ENCODE data around the gene KCNH8.

The KCNH8 gene

DNA sequence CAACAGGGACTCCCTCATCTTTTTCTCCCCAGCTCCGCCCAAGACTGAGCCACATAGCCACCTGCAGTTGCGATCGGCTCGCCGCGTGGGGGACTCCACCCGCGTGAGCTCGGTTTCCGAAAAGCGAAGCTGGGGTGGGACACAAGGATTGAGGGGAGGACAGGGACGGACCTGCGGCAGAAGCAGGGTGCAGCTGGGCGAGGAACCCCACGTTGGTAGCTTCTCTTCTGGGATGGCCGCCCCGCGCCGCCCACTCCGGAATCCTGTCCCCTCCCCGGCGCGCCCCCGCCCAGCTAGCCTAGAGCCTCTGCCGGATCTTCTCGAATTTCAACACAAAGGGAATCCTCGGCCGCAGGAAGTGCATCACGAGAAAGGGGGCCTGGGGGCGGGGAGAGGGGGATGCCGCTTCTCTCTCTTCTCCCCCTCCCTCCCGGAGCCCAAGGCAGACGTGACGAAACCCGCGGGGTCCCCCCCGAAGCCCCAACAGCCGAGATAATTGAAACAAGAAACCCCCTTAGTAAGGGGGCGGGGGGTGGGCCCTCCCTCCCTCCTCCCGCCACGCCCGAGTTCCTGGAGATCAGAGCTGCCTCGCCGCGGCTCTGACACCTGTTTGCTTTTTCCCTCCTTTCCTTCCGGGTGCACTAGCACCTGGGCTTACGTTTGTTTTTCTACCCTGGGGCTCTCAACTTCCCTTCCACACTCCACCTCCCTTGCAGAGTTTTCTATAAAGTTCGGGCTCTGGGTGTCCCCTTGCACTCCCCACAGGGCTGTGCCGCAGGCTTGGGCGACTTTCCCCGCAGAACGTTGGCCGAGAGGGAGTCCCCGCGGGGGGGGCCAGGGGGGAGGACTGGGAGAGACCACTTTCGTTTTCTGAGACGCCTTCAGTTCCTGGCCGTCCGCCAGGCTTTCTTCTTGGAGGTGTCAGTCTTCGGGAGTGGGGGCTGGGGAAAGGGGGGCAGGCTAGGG lies 1.3 kb upstream of the KCNH8 start:
- no peaks in the 10 kb centered on the region for H3K36me3 ChIP-seq (replicated peaks; ENCODE audit: low read depth, low read length)
- peaks cover 3% of the 10 kb centered on the region; the same call in 1 of the 2 replicates for H4K20me1 ChIP-seq (ENCODE audit: insufficient read depth, low read length)
- peak overlapping the region; percentile 92 for H2AFZ ChIP-seq (ENCODE audit: low read depth, low read length)
- TF ChIP-seq EZH2phosphoT487 (IDR thresholded peaks at IDR 0.05; ENCODE audit: low read depth), result no peak
- TF ChIP-seq, protein P1, sequence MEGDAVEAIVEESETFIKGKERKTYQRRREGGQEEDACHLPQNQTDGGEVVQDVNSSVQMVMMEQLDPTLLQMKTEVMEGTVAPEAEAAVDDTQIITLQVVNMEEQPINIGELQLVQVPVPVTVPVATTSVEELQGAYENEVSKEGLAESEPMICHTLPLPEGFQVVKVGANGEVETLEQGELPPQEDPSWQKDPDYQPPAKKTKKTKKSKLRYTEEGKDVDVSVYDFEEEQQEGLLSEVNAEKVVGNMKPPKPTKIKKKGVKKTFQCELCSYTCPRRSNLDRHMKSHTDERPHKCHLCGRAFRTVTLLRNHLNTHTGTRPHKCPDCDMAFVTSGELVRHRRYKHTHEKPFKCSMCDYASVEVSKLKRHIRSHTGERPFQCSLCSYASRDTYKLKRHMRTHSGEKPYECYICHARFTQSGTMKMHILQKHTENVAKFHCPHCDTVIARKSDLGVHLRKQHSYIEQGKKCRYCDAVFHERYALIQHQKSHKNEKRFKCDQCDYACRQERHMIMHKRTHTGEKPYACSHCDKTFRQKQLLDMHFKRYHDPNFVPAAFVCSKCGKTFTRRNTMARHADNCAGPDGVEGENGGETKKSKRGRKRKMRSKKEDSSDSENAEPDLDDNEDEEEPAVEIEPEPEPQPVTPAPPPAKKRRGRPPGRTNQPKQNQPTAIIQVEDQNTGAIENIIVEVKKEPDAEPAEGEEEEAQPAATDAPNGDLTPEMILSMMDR (IDR thresholded peaks at IDR 0.05; ENCODE audit: low read depth, low read length), result peak; percentile 50
- peaks cover 4% of the 10 kb centered on the region; the same call in 1 of the 2 replicates for H3K4me1 ChIP-seq (ENCODE audit: low read length)
- H3K27me3 ChIP-seq (ENCODE audit: low read depth, low read length), result no peaks in the 10 kb centered on the region
- no peaks in the 10 kb centered on the region for H3K9me3 ChIP-seq (ENCODE audit: insufficient read depth, low read length)
- H3K9ac ChIP-seq (ENCODE audit: low read length), result peak overlapping the region; percentile 59
- peak overlapping the region; percentile 81 for H3K4me3 ChIP-seq (ENCODE audit: low read length)
- H3K79me2 ChIP-seq (ENCODE audit: low read length), result no peaks in the 10 kb centered on the region
- H3K27ac ChIP-seq (ENCODE audit: low read length), result peak overlapping the region; percentile 37
- peak overlapping the region; percentile 87 for H3K4me2 ChIP-seq (ENCODE audit: low read length)

GRCh38 chr3:19148768-19149091 lies 420 bp downstream of the KCNH8 start:
- Histone ChIP-seq H3K27me3 (ENCODE audit: low read depth, low read length) (no peaks in the 10 kb centered on the region), H4K20me1 (ENCODE audit: insufficient read depth, low read length) (peaks cover 3% of the 10 kb centered on the region; the same call in 1 of the 2 replicates), H3K4me1 (ENCODE audit: low read length) (peaks cover 4% of the 10 kb centered on the region; the same call in 1 of the 2 replicates), H3K27ac (ENCODE audit: low read length) (no peak overlapping the region), H3K36me3 (replicated peaks; ENCODE audit: low read depth, low read length) (no peaks in the 10 kb centered on the region), H3K79me2 (ENCODE audit: low read length) (no peaks in the 10 kb centered on the region), H3K9ac (ENCODE audit: low read length) (no peak overlapping the region), H2AFZ (ENCODE audit: low read depth, low read length) (no peak overlapping the region), H3K4me2 (ENCODE audit: low read length) (no peak overlapping the region), H3K9me3 (ENCODE audit: insufficient read depth, low read length) (no peaks in the 10 kb centered on the region), H3K4me3 (ENCODE audit: low read length) (no peak overlapping the region)
- no peak for TF ChIP-seq EZH2phosphoT487 (IDR thresholded peaks at IDR 0.05; ENCODE audit: low read depth)
- TF ChIP-seq, protein P1 (IDR thresholded peaks at IDR 0.05; ENCODE audit: low read depth, low read length), result no peak

DNA sequence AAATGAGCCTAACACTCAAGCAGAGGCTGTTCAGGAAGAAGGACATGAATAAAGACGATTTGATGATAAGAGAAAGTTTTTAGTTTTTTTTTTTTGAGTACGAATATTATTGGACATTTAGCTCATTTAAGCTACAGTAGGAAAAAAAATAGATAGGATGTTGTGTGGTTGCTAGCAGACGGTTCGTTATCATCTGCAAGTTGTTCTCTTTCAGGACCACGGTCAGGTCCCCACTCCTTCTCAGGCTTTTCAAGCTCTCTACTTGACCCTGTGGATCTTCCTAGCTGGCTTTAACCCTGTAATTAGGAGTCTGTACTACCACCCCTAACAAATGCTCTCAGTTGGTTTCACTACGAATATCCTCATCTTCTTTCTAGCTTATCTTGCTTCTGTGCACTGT lies 1.1 kb downstream of the KCNH8 start:
- Histone ChIP-seq H3K9ac (ENCODE audit: low read length) (no peak overlapping the region), H3K4me3 (ENCODE audit: low read length) (no peak overlapping the region), H3K4me2 (ENCODE audit: low read length) (no peak overlapping the region), H3K4me1 (ENCODE audit: low read length) (peaks cover 4% of the 10 kb centered on the region; the same call in 1 of the 2 replicates), H3K27ac (ENCODE audit: low read length) (no peak overlapping the region), H3K9me3 (ENCODE audit: insufficient read depth, low read length) (no peaks in the 10 kb centered on the region), H3K79me2 (ENCODE audit: low read length) (no peaks in the 10 kb centered on the region), H3K36me3 (replicated peaks; ENCODE audit: low read depth, low read length) (no peaks in the 10 kb centered on the region), H2AFZ (ENCODE audit: low read depth, low read length) (no peak overlapping the region), H4K20me1 (ENCODE audit: insufficient read depth, low read length) (peaks cover 3% of the 10 kb centered on the region; the same call in 1 of the 2 replicates), H3K27me3 (ENCODE audit: low read depth, low read length) (no peaks in the 10 kb centered on the region)
- TF ChIP-seq, protein P1 (IDR thresholded peaks at IDR 0.05; ENCODE audit: low read depth, low read length), result no peak
- no peak for TF ChIP-seq EZH2phosphoT487 (IDR thresholded peaks at IDR 0.05; ENCODE audit: low read depth)

DNA sequence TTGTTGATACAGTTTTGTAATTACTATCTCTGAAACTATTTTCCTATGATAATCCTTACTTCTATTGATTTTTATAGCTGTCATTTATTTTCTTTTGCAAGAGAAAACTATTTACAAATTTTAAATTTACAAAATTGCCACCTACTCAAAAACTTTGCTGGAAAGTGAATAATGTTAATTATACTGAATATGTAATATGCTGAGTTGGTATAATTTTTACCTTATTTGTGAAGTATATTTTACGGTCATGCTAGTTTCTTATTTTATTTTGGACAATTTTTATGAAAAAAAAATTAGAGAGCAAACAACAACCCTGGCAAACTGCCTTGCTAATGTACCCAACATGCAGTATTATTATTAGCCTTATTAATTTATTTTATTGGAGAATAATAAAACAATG lies 2.9 kb downstream of the KCNH8 start:
- H4K20me1 ChIP-seq (ENCODE audit: insufficient read depth, low read length), result peaks cover 3% of the 10 kb centered on the region; the same call in 1 of the 2 replicates
- no peak for TF ChIP-seq EZH2phosphoT487 (IDR thresholded peaks at IDR 0.05; ENCODE audit: low read depth)
- H3K4me3 ChIP-seq (ENCODE audit: low read length), result no peak overlapping the region
- no peak overlapping the region for H3K9ac ChIP-seq (ENCODE audit: low read length)
- H3K9me3 ChIP-seq (ENCODE audit: insufficient read depth, low read length), result no peaks in the 10 kb centered on the region
- H2AFZ ChIP-seq (ENCODE audit: low read depth, low read length), result no peak overlapping the region
- no peaks in the 10 kb centered on the region for H3K27me3 ChIP-seq (ENCODE audit: low read depth, low read length)
- no peaks in the 10 kb centered on the region for H3K79me2 ChIP-seq (ENCODE audit: low read length)
- H3K27ac ChIP-seq (ENCODE audit: low read length), result no peak overlapping the region
- no peaks in the 10 kb centered on the region for H3K36me3 ChIP-seq (replicated peaks; ENCODE audit: low read depth, low read length)
- no peak overlapping the region for H3K4me2 ChIP-seq (ENCODE audit: low read length)
- H3K4me1 ChIP-seq (ENCODE audit: low read length), result peaks cover 3% of the 10 kb centered on the region; the same call in 1 of the 2 replicates

Measured in OCI-LY3 (cell line).